ENCODE measurements around the gene BLOC1S5. TPM values are rescaled to one million over a fixed set of nuclear protein-coding genes. Genes with fewer than 3 reads are reported as not detected.

The BLOC1S5 gene
- total RNA-seq, 1 experiment from 2014 or later, result 9.1 TPM

GRCh38 chr6:8073758-8074157, 9.6 kb upstream of the BLOC1S5 start:
- H3K27me3 ChIP-seq (ENCODE audit: low read length), result no peaks in the 10 kb centered on the region
- no peak overlapping the region for H2AFZ ChIP-seq (ENCODE audit: low read length)
- H3F3A ChIP-seq (ENCODE audit: low read length, unreplicated experiment), result no peaks in the 10 kb centered on the region
- no TSS peak for BruUV-seq (replicated peaks)
- no peak overlapping the region for H3K4me3 ChIP-seq (ENCODE audit: low read length)
- no peaks in the 10 kb centered on the region for H3K9me3 ChIP-seq (ENCODE audit: low read length)
- H3K4me2 ChIP-seq (ENCODE audit: low read length), result no peak overlapping the region
- H3K27ac ChIP-seq (ENCODE audit: low read length), result no peak overlapping the region
- H3K79me2 ChIP-seq (ENCODE audit: low read length), result peaks cover 4% of the 10 kb centered on the region
- DNase-seq (no peak), ATAC-seq (no peak)
- no peaks in the 10 kb centered on the region for H3K9me2 ChIP-seq (replicated peaks; ENCODE audit: low read length)
- no peak overlapping the region for H3K9ac ChIP-seq (ENCODE audit: low read length)
- no peaks in the 10 kb centered on the region for H3K36me3 ChIP-seq (ENCODE audit: low read depth, low read length)
- TF ChIP-seq, protein P1, sequence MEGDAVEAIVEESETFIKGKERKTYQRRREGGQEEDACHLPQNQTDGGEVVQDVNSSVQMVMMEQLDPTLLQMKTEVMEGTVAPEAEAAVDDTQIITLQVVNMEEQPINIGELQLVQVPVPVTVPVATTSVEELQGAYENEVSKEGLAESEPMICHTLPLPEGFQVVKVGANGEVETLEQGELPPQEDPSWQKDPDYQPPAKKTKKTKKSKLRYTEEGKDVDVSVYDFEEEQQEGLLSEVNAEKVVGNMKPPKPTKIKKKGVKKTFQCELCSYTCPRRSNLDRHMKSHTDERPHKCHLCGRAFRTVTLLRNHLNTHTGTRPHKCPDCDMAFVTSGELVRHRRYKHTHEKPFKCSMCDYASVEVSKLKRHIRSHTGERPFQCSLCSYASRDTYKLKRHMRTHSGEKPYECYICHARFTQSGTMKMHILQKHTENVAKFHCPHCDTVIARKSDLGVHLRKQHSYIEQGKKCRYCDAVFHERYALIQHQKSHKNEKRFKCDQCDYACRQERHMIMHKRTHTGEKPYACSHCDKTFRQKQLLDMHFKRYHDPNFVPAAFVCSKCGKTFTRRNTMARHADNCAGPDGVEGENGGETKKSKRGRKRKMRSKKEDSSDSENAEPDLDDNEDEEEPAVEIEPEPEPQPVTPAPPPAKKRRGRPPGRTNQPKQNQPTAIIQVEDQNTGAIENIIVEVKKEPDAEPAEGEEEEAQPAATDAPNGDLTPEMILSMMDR (conservative IDR thresholded peaks at IDR 0.05; ENCODE audit: low read depth, low read length), result no peak
- no peak for TF ChIP-seq EZH2phosphoT487 (IDR thresholded peaks at IDR 0.05; ENCODE audit: borderline replicate concordance, low read length)
- TF ChIP-seq EZH2 (IDR thresholded peaks at IDR 0.05; ENCODE audit: low read length, unreplicated experiment), result no peak
- intact Hi-C loops (cut with micrococcal nuclease), result no loop called here
- POLR2A ChIA-PET (ENCODE audit: unreplicated experiment), result no interaction called here
- no peaks in the 10 kb centered on the region for H4K20me1 ChIP-seq (ENCODE audit: low read length)
- CTCF ChIA-PET, result no interaction called here
- H3K4me1 ChIP-seq (ENCODE audit: insufficient read depth, low read length), result no peaks in the 10 kb centered on the region

GRCh38 chr6:8070718-8071117, 6.5 kb upstream of the BLOC1S5 start:
- no peaks in the 10 kb centered on the region for H3K36me3 ChIP-seq (ENCODE audit: low read depth, low read length)
- no peaks in the 10 kb centered on the region for H3K79me2 ChIP-seq (ENCODE audit: low read length)
- ATAC-seq (no peak), DNase-seq (no peak)
- H3K4me1 ChIP-seq (ENCODE audit: insufficient read depth, low read length), result no peaks in the 10 kb centered on the region
- no TSS peak for BruUV-seq (replicated peaks)
- H3K27me3 ChIP-seq (ENCODE audit: low read length), result no peaks in the 10 kb centered on the region
- no peak overlapping the region for H3K4me3 ChIP-seq (ENCODE audit: low read length)
- no peaks in the 10 kb centered on the region for H3K9me3 ChIP-seq (ENCODE audit: low read length)
- H3K9me2 ChIP-seq (replicated peaks; ENCODE audit: low read length), result no peaks in the 10 kb centered on the region
- H3K9ac ChIP-seq (ENCODE audit: low read length), result no peak overlapping the region
- TF ChIP-seq, protein P1 (conservative IDR thresholded peaks at IDR 0.05; ENCODE audit: low read depth, low read length), result no peak
- TF ChIP-seq EZH2phosphoT487 (IDR thresholded peaks at IDR 0.05; ENCODE audit: borderline replicate concordance, low read length) (no peak), EZH2 (IDR thresholded peaks at IDR 0.05; ENCODE audit: low read length, unreplicated experiment) (no peak)
- POLR2A ChIA-PET (ENCODE audit: unreplicated experiment), result no interaction called here
- no peak overlapping the region for H3K4me2 ChIP-seq (ENCODE audit: low read length)
- no peak overlapping the region for H3K27ac ChIP-seq (ENCODE audit: low read length)
- CTCF ChIA-PET, result no interaction called here
- H2AFZ ChIP-seq (ENCODE audit: low read length), result no peak overlapping the region
- H4K20me1 ChIP-seq (ENCODE audit: low read length), result no peaks in the 10 kb centered on the region
- no peaks in the 10 kb centered on the region for H3F3A ChIP-seq (ENCODE audit: low read length, unreplicated experiment)
- intact Hi-C loops (cut with micrococcal nuclease), result no loop called here

DNA sequence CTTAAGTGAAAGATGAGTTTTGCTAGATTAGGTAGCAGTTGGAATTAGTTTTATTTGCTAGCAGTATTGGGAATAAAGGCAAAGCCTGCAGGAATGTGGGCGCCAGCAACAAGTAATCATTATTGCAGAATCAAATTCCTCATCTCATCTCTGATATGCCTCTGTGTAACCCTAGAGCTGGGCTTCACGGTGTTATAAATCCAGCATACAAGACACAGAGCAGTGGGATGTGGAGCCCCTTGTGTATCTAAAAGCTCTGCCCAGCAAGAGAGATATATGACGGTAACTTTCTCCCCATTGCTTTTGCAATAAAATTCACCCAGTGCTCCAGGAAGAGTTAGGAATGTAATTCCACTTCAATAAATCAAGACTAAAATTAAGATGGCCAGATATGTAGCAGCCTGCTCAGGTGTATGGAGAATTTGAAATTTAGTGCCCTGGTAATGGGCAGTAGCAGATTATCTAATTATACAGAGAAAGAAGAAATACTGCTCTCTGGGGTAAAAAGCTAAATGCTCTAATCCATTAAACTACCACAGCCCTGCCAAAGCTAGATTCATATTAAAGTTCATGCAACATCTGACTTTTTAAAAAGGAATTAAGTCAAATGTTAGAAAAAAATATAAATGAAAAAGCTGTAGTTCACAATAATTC, 5.6 kb upstream of the BLOC1S5 start:
- ATAC-seq (no peak), DNase-seq (no peak)
- no peaks in the 10 kb centered on the region for H3K9me2 ChIP-seq (replicated peaks; ENCODE audit: low read length)
- H3K4me1 ChIP-seq (ENCODE audit: insufficient read depth, low read length), result 0 out of 2 replicates have a peak, but pooled peaks cover 3% of the 10 kb centered on the region
- ChIA-PET CTCF (no interaction called here), POLR2A (ENCODE audit: unreplicated experiment) (no interaction called here)
- no peaks in the 10 kb centered on the region for H3K27me3 ChIP-seq (ENCODE audit: low read length)
- no peak overlapping the region for H3K4me2 ChIP-seq (ENCODE audit: low read length)
- BruUV-seq (replicated peaks), result no TSS peak
- intact Hi-C loops (cut with micrococcal nuclease), result no loop called here
- TF ChIP-seq EZH2phosphoT487 (IDR thresholded peaks at IDR 0.05; ENCODE audit: borderline replicate concordance, low read length) (no peak), EZH2 (IDR thresholded peaks at IDR 0.05; ENCODE audit: low read length, unreplicated experiment) (no peak)
- TF ChIP-seq, protein P1 (conservative IDR thresholded peaks at IDR 0.05; ENCODE audit: low read depth, low read length), result no peak
- no peaks in the 10 kb centered on the region for H3K79me2 ChIP-seq (ENCODE audit: low read length)
- H3K27ac ChIP-seq (ENCODE audit: low read length), result no peak overlapping the region
- no peak overlapping the region for H3K9ac ChIP-seq (ENCODE audit: low read length)
- no peak overlapping the region for H2AFZ ChIP-seq (ENCODE audit: low read length)
- H3K4me3 ChIP-seq (ENCODE audit: low read length), result no peak overlapping the region
- H3K36me3 ChIP-seq (ENCODE audit: low read depth, low read length), result no peaks in the 10 kb centered on the region
- H4K20me1 ChIP-seq (ENCODE audit: low read length), result no peaks in the 10 kb centered on the region
- no peaks in the 10 kb centered on the region for H3F3A ChIP-seq (ENCODE audit: low read length, unreplicated experiment)
- H3K9me3 ChIP-seq (ENCODE audit: low read length), result no peaks in the 10 kb centered on the region
